A549 (cell line): ENCODE data around the gene PCDHA2. TPM values are rescaled to one million over a fixed set of nuclear protein-coding genes. Genes with fewer than 3 reads are reported as not detected.

ENCODE experiments used
- ATAC-seq, 2 experiments: fragments of 200-7000 bp in 1 of 2; fragments of >200 bp in 1 of 2; cut with Nextera tagmentation in 1 of 2; cut with Tn5 transposase in 1 of 2; 3 replicates each; pipeline versions ENCODE4 v1.8.0 to v1.9.1; 2018 to 2020; ENCODE audit warnings: mild to moderate bottlenecking in 1 of 2, moderate library complexity in 1 of 2
- CTCF ChIA-PET: fragments of 300-600 bp; sonication (Branson Sonifier 250); formaldehyde crosslinking; extraction: SDS; loops from one replicate; lab custom pipeline; 2021; ENCODE audit warnings: antibody characterized with exemption, inconsistent platforms; lab: Yijun Ruan, JAX
- POLR2A ChIA-PET: fragments of 350-600 bp; formaldehyde crosslinking; extraction: SDS; loops from one replicate; lab custom pipeline; 2021; ENCODE audit warnings: antibody characterized with exemption, inconsistent platforms; lab: Yijun Ruan, JAX
- DNase-seq, 2 experiments: peaks; one replicate each; pipeline versions ENCODE4 v3.0.0 to v3.0.0-alpha.2; 2011 to 2016; ENCODE audit warnings: low read depth in 1 of 2, low spot score in 1 of 2
- FAIRE-seq: peaks from 2 replicates; lab custom pipeline; 2011; peaks lifted over from hg19 to GRCh38; lab: Jason Lieb, UNC
- H3K27ac ChIP-seq, 2 experiments: fragments of >200 bp; sonication (Bioruptor Twin); formaldehyde crosslinking; 3 replicates each; pipeline ENCODE4 v1.5.1; 2016 to 2017
- H3K4me1 ChIP-seq: fragments of >200 bp; sonication (Bioruptor Twin); formaldehyde crosslinking; 3 replicates; pipeline ENCODE4 v1.6.1; 2016
- H3K4me2 ChIP-seq: fragments of >200 bp; sonication (Bioruptor Twin); formaldehyde crosslinking; 3 replicates; pipeline ENCODE4 v1.6.1; 2016
- H3K4me3 ChIP-seq: fragments of >200 bp; sonication (Bioruptor Twin); formaldehyde crosslinking; 3 replicates; pipeline ENCODE4 v1.5.1; 2016
- H3K9me3 ChIP-seq: fragments of >200 bp; sonication (Bioruptor Twin); formaldehyde crosslinking; 3 replicates; pipeline ENCODE4 v1.6.1; 2016
- ATOH8 ChIP-seq: fragments of 250-450 bp; sonication (Bioruptor Pico); IDR thresholded peaks from 2 replicates; pipeline ENCODE4 v1.5.0; 2020; ENCODE audit warnings: low read depth, mild to moderate bottlenecking, moderate library complexity
- CBX2 ChIP-seq: fragments of 200-600 bp; sonication (generic); IDR thresholded peaks from 2 replicates; pipeline ENCODE4 v1.6.1; 2016; ENCODE audit warnings: low read depth, mild to moderate bottlenecking, borderline replicate concordance
- CEBPB ChIP-seq, 2 experiments: fragments of >200 bp in 1 of 2; sonication (Bioruptor Twin) in 1 of 2; formaldehyde crosslinking in 1 of 2; IDR thresholded peaks; 2 replicates each; pipeline ENCODE4 v1.6.1; 2012 to 2016
- CHD2 ChIP-seq: fragments of 150-350 bp; IDR thresholded peaks from 2 replicates; pipeline ENCODE4 v1.6.1; 2014; ENCODE audit warnings: low read length; ENCODE audit not compliant: partially characterized antibody
- CHD4 ChIP-seq: fragments of 200-600 bp; sonication (generic); IDR thresholded peaks from 2 replicates; pipeline ENCODE4 v1.6.1; 2016; ENCODE audit warnings: antibody characterized with exemption, mild to moderate bottlenecking, borderline replicate concordance
- CTCF ChIP-seq: fragments of >200 bp; sonication (Bioruptor Twin); formaldehyde crosslinking; IDR thresholded peaks from 3 replicates; pipeline ENCODE4 v1.5.1; 2016
- ELK1 ChIP-seq: fragments of 150-350 bp; IDR thresholded peaks from 2 replicates; pipeline ENCODE4 v1.6.1; 2014; ENCODE audit warnings: low read depth, mild to moderate bottlenecking, low read length
- ESRRA ChIP-seq: fragments of 150-350 bp; IDR thresholded peaks from 2 replicates; pipeline ENCODE4 v1.6.1; 2014; ENCODE audit warnings: mild to moderate bottlenecking, low read length, borderline replicate concordance
- FOSB ChIP-seq: fragments of 250-450 bp; sonication (Bioruptor Pico); IDR thresholded peaks from 2 replicates; pipeline ENCODE4 v1.5.0; 2020; ENCODE audit warnings: mild to moderate bottlenecking, moderate library complexity
- HOXA7 ChIP-seq: fragments of 250-450 bp; sonication (Bioruptor Pico); IDR thresholded peaks from 2 replicates; pipeline ENCODE4 v1.5.0; 2020; ENCODE audit warnings: mild to moderate bottlenecking, moderate library complexity
- HOXB13 ChIP-seq: fragments of 250-450 bp; sonication (Bioruptor Pico); IDR thresholded peaks from 2 replicates; pipeline ENCODE4 v1.5.0; 2020; ENCODE audit warnings: low read depth, mild to moderate bottlenecking, moderate library complexity
- HOXB5 ChIP-seq: fragments of 250-450 bp; sonication (Bioruptor Pico); IDR thresholded peaks from 2 replicates; pipeline ENCODE4 v1.5.0; 2020; ENCODE audit warnings: mild to moderate bottlenecking, moderate library complexity
- MAX ChIP-seq: IDR thresholded peaks from 2 replicates; pipeline ENCODE4 v1.6.1; 2012
- NR3C1 ChIP-seq: fragments of >200 bp; sonication (Bioruptor Twin); formaldehyde crosslinking; IDR thresholded peaks from 3 replicates; pipeline ENCODE4 v1.6.1; 2017
- PHF8 ChIP-seq: fragments of 200-600 bp; sonication (generic); IDR thresholded peaks from 2 replicates; pipeline ENCODE4 v1.6.1; 2016; ENCODE audit warnings: low read depth, mild to moderate bottlenecking, antibody characterized with exemption, moderate library complexity, borderline replicate concordance
- POLR2A ChIP-seq: IDR thresholded peaks from 2 replicates; pipeline ENCODE4 v1.6.1; 2012; ENCODE audit warnings: mild to moderate bottlenecking, low read length
- POLR2AphosphoS2 ChIP-seq: conservative IDR thresholded peaks from 2 replicates; pipeline ENCODE4 v1.6.1; 2012; ENCODE audit warnings: low read length, improper control_type of control experiment, inconsistent platforms
- RAD21 ChIP-seq, 2 experiments: fragments of >200 bp in 1 of 2; sonication (Bioruptor Twin) in 1 of 2; formaldehyde crosslinking in 1 of 2; IDR thresholded peaks in 1 of 2; conservative IDR thresholded peaks in 1 of 2; 2 replicates in 1 of 2; 3 replicates in 1 of 2; pipeline ENCODE4 v1.6.1; 2012 to 2018; ENCODE audit warnings: inconsistent platforms in 1 of 2
- RNF2 ChIP-seq: fragments of 200-600 bp; sonication (generic); IDR thresholded peaks from 2 replicates; pipeline ENCODE4 v1.6.1; 2016; ENCODE audit warnings: low read depth, mild to moderate bottlenecking, antibody characterized with exemption, moderate library complexity, borderline replicate concordance
- SMC3 ChIP-seq: fragments of >200 bp; sonication (Bioruptor Twin); formaldehyde crosslinking; IDR thresholded peaks from 3 replicates; pipeline ENCODE4 v1.6.1; 2018; ENCODE audit warnings: inconsistent platforms
- SREBF2 ChIP-seq: fragments of 450-650 bp; IDR thresholded peaks from 2 replicates; pipeline ENCODE4 v1.6.1; 2014; ENCODE audit warnings: mild to moderate bottlenecking, moderate library complexity
- TFCP2L1 ChIP-seq: fragments of 250-450 bp; sonication (Bioruptor Pico); IDR thresholded peaks from 2 replicates; pipeline ENCODE4 v1.5.0; 2021; ENCODE audit warnings: mild to moderate bottlenecking
- ZNF302 ChIP-seq: fragments of 250-450 bp; sonication (Bioruptor Pico); IDR thresholded peaks from 2 replicates; pipeline ENCODE4 v1.9.0; 2021; ENCODE audit warnings: inconsistent platforms, mild to moderate bottlenecking, moderate library complexity
- ZSCAN20 ChIP-seq: fragments of 250-450 bp; sonication (Bioruptor Pico); IDR thresholded peaks from 2 replicates; pipeline ENCODE4 v1.8.0; 2022; ENCODE audit warnings: mild to moderate bottlenecking, moderate library complexity
- whole genome bisulfite sequencing: methylation state at CpG from one replicate; pipeline ENCODE4 v1.1.6; 2017; ENCODE audit errors: missing lambda C conversion rate; 5-methylcytosine and 5-hydroxymethylcytosine counted together
- polyA plus RNA-seq, 4 experiments: library from polyadenylated mRNA; depleted of rRNA in 3 of 4; stranded (reverse); fragments of >200 nt; fragmentation: RNase III in 1 of 4; extraction: RNeasy Plus Mini Kit Qiagen cat#74134 plus additional on column Dnase treatment in 1 of 4; gene quantifications; 2 replicates in 3 of 4; 3 replicates in 1 of 4; pipeline ENCODE4 v1.2.3, GENCODE V29; 2011 to 2017

The PCDHA2 gene
- polyA plus RNA-seq, 2 of the 4 experiments (the other 2 are of a cell fraction), result 0.03 to 0.08 TPM

- ChIA-PET POLR2A (no interaction called here), CTCF (interaction anchor here (0.6 to 2.4 kb wide), 28 partner anchors 8 to 528 kb away, joined by 3 to 18 read pairs (median 3); partner anchors contain the start of genes PCDHA1, PCDHA11, PCDHA12 and PCDHA5)
- H3K4me1 ChIP-seq, result no peaks in the 10 kb centered on the region
- DNase-seq (peak; percentile 20 to 46), ATAC-seq (peak; percentile 78 to 82; a peak in 5 of 6 replicates), FAIRE-seq (no peak)
- 54% methylated on average over 40 of the region's 47 CpGs for WGBS
- 0 out of 3 replicates have a peak, but pooled peaks cover 3% of the 10 kb centered on the region for H3K9me3 ChIP-seq
- peak within 1 kb of the TSS; percentile 42 for H3K4me3 ChIP-seq
- peak within 1 kb of the TSS; percentile 55 for H3K4me2 ChIP-seq
- TF ChIP-seq CTCF (peak; percentile 33; the same call in 1 of the 3 replicates), SMC3 (0 out of 3 replicates have a peak, but pooled peaks have one; percentile 12), ZSCAN20 (CRISPR knock-in tag) (no peak), RAD21 (conservative IDR thresholded peaks at IDR 0.05 in 1 of 2, IDR thresholded peaks at IDR 0.05 in 1 of 2) (peak; percentile 50 to 55), HOXA7 (CRISPR knock-in tag) (no peak)
- no peak within 1 kb of the TSS for H3K27ac ChIP-seq
These were observed 46.6 kb downstream of the PCDHA2 start, which contains the start of gene PCDHA8 for GRCh38 chr5:140840978-140841962. Gene PCDHA8 (plus strand): TSS chr5:140841187. CDS start chr5:140841322, 135 bp downstream.

- TF ChIP-seq PHF8 (no peak), POLR2A (no peak), CHD4 (no peak), ZNF302 (CRISPR knock-in tag) (no peak), ELK1 (no peak), ESRRA (no peak), HOXB5 (CRISPR knock-in tag) (no peak), HOXB13 (no peak), POLR2AphosphoS2 (no peak), MAX (no peak), FOSB (CRISPR knock-in tag) (no peak), ATOH8 (no peak), TFCP2L1 (CRISPR knock-in tag) (no peak), CBX2 (no peak), NR3C1 (no peak), CEBPB (IDR thresholded peaks at IDR 0.05) (no peak), RNF2 (no peak), SREBF2 (no peak), RAD21 (conservative IDR thresholded peaks at IDR 0.05 in 1 of 2, IDR thresholded peaks at IDR 0.05 in 1 of 2) (no peak), CHD2 (no peak)
- Histone ChIP-seq H3K4me3 (no peak overlapping the region), H3K4me2 (no peak overlapping the region), H3K9me3 (0 out of 3 replicates have a peak, but pooled peaks cover 3% of the 10 kb centered on the region), H3K27ac (no peak overlapping the region), H3K4me1 (no peaks in the 10 kb centered on the region)
- FAIRE-seq (no peak), ATAC-seq (no peak), DNase-seq (no peak)
- 87% methylated on average over 82 of the region's 87 CpGs for WGBS
- POLR2A ChIA-PET, result no interaction called here
- CTCF ChIA-PET, result interaction anchor here (1.0 kb wide), 1 partner anchor 197 kb away, joined by 3 read pairs; no protein-coding TSS in a partner anchor
These were observed 48.4 kb downstream of the PCDHA2 start for GRCh38 chr5:140842798-140843733.
